Right atrium auricular region (tissue), 2 donors: ENCODE results near the gene PLXNB2. TPM values are rescaled to one million over a fixed set of nuclear protein-coding genes. Genes with fewer than 3 reads are reported as not detected.

Experiments
- DNase-seq: peaks from one replicate; pipeline ENCODE4 v3.0.0-alpha.2; 2019; ENCODE audit warnings: low spot score
- H3K27ac ChIP-seq, 2 donors: fragments of 200-600 bp; sonication (generic); 1 replicate in 1 of 2; 2 replicates in 1 of 2; pipeline ENCODE4 v1.5.1; 2016 to 2019
- H3K27me3 ChIP-seq, 2 donors: fragments of 200-600 bp; sonication (generic); one replicate each; pipeline versions ENCODE4 v1.5.1 to v1.6.0; 2017 to 2019
- H3K36me3 ChIP-seq: fragments of 200-600 bp; sonication (generic); one replicate; pipeline ENCODE4 v1.5.1; 2016
- H3K4me1 ChIP-seq, 2 donors: fragments of 200-600 bp; sonication (generic); one replicate each; pipeline versions ENCODE4 v1.5.1 to v1.6.0; 2017 to 2019
- H3K4me3 ChIP-seq, 2 donors: fragments of 200-600 bp; sonication (generic); 1 replicate in 1 of 2; 2 replicates in 1 of 2; pipeline ENCODE4 v1.5.1; 2017 to 2019; ENCODE audit warnings: mild to moderate bottlenecking in 1 of 2, moderate library complexity in 1 of 2
- H3K9me3 ChIP-seq, 2 donors: fragments of 200-600 bp; sonication (generic); one replicate each; pipeline ENCODE4 v1.5.1; 2019
- total RNA-seq, 2 donors: library from RNA; depleted of rRNA; stranded (reverse); fragments of >200 nt; gene quantifications; one replicate each; pipeline ENCODE4 v1.1.0, GENCODE V29; 2016
- TF ChIP-seq, protein P1 (sequence below), 2 donors: fragments of 200-600 bp; sonication (generic); IDR thresholded peaks; one replicate each; pipeline ENCODE4 v1.5.1; 2019; ENCODE audit warnings: antibody characterized with exemption in 2 of 2

Gene PLXNB2
- total RNA-seq, 2 donors from 2014 or later, result 60.3 to 92.8 TPM

- Histone ChIP-seq H3K36me3 (no peaks in the 10 kb centered on the region), H3K4me1 (peaks cover 0 to 14% of the 10 kb centered on the region in 2 donors), H3K27me3 (no peaks in the 10 kb centered on the region), H3K27ac (no peak overlapping the region), H3K9me3 (no peaks in the 10 kb centered on the region), H3K4me3 (no peak overlapping the region)
- TF ChIP-seq, protein P1, sequence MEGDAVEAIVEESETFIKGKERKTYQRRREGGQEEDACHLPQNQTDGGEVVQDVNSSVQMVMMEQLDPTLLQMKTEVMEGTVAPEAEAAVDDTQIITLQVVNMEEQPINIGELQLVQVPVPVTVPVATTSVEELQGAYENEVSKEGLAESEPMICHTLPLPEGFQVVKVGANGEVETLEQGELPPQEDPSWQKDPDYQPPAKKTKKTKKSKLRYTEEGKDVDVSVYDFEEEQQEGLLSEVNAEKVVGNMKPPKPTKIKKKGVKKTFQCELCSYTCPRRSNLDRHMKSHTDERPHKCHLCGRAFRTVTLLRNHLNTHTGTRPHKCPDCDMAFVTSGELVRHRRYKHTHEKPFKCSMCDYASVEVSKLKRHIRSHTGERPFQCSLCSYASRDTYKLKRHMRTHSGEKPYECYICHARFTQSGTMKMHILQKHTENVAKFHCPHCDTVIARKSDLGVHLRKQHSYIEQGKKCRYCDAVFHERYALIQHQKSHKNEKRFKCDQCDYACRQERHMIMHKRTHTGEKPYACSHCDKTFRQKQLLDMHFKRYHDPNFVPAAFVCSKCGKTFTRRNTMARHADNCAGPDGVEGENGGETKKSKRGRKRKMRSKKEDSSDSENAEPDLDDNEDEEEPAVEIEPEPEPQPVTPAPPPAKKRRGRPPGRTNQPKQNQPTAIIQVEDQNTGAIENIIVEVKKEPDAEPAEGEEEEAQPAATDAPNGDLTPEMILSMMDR (IDR thresholded peaks at IDR 0.05), result no peak
- DNase-seq, result no peak
These were observed 6.6 kb upstream of the PLXNB2 start for GRCh38 chr22:50314081-50314454.

DNA sequence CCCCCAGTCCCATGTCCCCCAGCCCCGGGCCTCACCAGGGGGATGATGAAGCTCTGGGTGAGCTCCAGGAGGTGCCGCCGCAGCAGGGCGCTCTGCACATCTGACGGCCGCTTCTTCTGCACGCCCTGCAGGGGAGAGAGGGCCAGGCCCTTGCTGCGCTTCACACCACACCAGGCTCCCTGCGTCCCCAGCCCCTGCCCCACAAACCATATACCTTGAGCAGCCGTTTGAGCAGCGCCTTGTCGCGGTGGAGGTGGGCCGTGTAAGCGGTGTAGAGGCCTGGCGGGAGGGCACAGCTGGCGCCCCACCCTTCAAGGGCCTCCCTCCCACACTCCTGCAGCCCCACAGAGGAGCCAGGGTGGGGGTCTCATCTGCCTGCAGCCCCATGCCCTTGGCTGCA, 6.2 kb upstream of the PLXNB2 start:
- Histone ChIP-seq H3K27me3 (no peaks in the 10 kb centered on the region), H3K27ac (no peak overlapping the region), H3K9me3 (no peaks in the 10 kb centered on the region), H3K4me3 (no peak overlapping the region), H3K36me3 (no peaks in the 10 kb centered on the region), H3K4me1 (peaks cover 0 to 19% of the 10 kb centered on the region in 2 donors)
- TF ChIP-seq, protein P1 (IDR thresholded peaks at IDR 0.05), result no peak
- DNase-seq, result no peak

DNA sequence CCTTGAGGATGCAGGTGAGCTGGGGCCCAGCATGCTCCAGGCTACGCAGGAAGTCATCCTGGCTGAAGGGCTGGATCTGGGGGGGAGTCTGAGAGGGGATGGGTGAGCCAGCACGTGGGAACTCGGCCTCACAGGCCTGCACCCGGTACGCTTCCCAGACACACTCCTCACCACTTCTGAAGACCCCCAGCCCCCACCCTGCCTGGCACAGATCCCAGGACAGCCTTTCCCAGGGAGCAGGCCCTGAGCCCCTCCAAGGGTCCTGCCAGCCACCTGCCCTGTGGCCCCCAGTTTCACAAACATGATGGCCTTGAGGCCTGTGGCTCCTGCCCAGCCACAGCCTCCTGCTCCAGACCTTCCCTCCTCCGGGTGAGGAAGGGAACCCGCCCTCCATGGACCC, 5.6 kb upstream of the PLXNB2 start:
- H3K36me3 ChIP-seq, result no peaks in the 10 kb centered on the region
- no peaks in the 10 kb centered on the region for H3K9me3 ChIP-seq
- H3K27me3 ChIP-seq, result no peaks in the 10 kb centered on the region
- TF ChIP-seq, protein P1 (IDR thresholded peaks at IDR 0.05), result no peak
- no peak overlapping the region for H3K27ac ChIP-seq
- H3K4me1 ChIP-seq, result peaks cover 0 to 25% of the 10 kb centered on the region in 2 donors
- no peak for DNase-seq
- H3K4me3 ChIP-seq, result no peak overlapping the region

- no peak for DNase-seq
- H3K4me3 ChIP-seq, result no peak overlapping the region
- no peaks in the 10 kb centered on the region for H3K9me3 ChIP-seq
- TF ChIP-seq, protein P1 (IDR thresholded peaks at IDR 0.05), result no peak
- no peak overlapping the region for H3K27ac ChIP-seq
- no peaks in the 10 kb centered on the region for H3K27me3 ChIP-seq
- peaks cover 0 to 28% of the 10 kb centered on the region in 2 donors for H3K4me1 ChIP-seq
- no peaks in the 10 kb centered on the region for H3K36me3 ChIP-seq
These were observed 4.9 kb upstream of the PLXNB2 start for GRCh38 chr22:50312371-50312770.

DNA sequence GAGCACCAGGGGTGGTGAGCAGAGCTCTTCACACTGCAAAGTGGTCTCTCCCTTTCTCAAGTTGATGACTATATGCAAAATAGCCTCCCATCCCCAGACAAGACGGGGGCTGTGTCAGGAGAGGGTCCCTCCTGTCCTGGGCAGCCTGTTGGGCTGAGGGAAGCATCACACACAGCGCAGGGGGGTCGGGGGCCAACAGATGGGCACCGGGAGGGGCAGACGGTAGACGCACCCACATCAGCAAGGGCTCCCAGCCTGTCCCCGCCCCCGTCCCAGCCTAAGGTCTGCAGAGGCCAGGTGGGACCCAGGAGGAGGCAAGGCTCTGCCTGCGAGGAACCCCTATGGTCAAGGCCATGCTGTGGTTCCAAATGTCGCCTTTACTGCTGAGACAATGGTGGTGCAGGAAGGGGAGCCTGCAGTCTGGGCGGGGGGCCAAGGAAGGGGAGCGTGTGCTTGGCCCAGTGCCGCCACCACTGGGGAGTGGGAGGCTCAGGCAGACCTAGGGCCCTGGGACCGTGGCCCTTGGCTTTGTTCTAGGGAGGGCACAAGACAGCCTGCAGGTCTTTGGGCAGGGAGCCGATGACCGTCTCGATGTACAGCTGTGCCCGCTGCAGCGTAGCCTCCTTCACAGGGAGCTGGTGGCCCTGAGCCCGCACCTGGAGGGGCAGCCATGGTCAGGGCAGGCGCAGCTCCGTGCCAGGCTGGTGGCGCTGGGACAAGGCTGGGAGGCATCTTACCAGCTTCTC, 4.3 kb upstream of the PLXNB2 start:
- DNase-seq, result no peak
- H3K27me3 ChIP-seq, result no peaks in the 10 kb centered on the region
- no peaks in the 10 kb centered on the region for H3K36me3 ChIP-seq
- H3K27ac ChIP-seq, result no peak overlapping the region
- peaks cover 0 to 29% of the 10 kb centered on the region in 2 donors for H3K4me1 ChIP-seq
- H3K4me3 ChIP-seq, result no peak overlapping the region
- TF ChIP-seq, protein P1 (IDR thresholded peaks at IDR 0.05), result no peak
- H3K9me3 ChIP-seq, result no peaks in the 10 kb centered on the region
